Amniotic epithelial cell (primary cell): ENCODE measurements around the gene COPZ2.
"Not testable (repeated sequence)": the region's sequence is repeated elsewhere in the genome, so short reads cannot be mapped to it uniquely, and the experiment has no call there.

Experiments used
- DNase-seq: peaks from one replicate; pipeline ENCODE4 v3.0.0-alpha.2; 2010; ENCODE audit warnings: low read depth

The COPZ2 gene

GRCh38 chr17:48028736-48029135 lies 8.9 kb downstream of the COPZ2 start:
- no peak for DNase-seq

GRCh38 chr17:48027322-48027981 lies 10.1 kb downstream of the COPZ2 start:
- no peak for DNase-seq

GRCh38 chr17:48026502-48027321 lies 10.9 kb downstream of the COPZ2 start:
- DNase-seq: peak; percentile 82

GRCh38 chr17:48025904-48026501 lies 11.6 kb downstream of the COPZ2 start:
- no peak for DNase-seq

- DNase-seq: peak; percentile 93
Measured at GRCh38 chr17:48025040-48025903, 12.3 kb downstream of the COPZ2 start.

- no peak for DNase-seq
Measured at GRCh38 chr17:48024149-48025039, 13.2 kb downstream of the COPZ2 start.

GRCh38 chr17:48023400-48024148 lies 14.0 kb downstream of the COPZ2 start:
- peak; percentile 55 for DNase-seq

- DNase-seq: no peak
Measured at GRCh38 chr17:48022901-48023300, 14.7 kb downstream of the COPZ2 start.

GRCh38 chr17:48021934-48022333 lies 15.7 kb downstream of the COPZ2 start:
- DNase-seq: peak; percentile 48

- not testable (repeated sequence) for DNase-seq
Measured at GRCh38 chr17:48017817-48018158, 19.8 kb downstream of the COPZ2 start.

- peak; percentile 100 for DNase-seq
Measured at GRCh38 chr17:48016112-48016511, 21.5 kb downstream of the COPZ2 start.

GRCh38 chr17:48014595-48015111 lies 22.9 kb downstream of the COPZ2 start:
- DNase-seq: no peak

GRCh38 chr17:48013876-48014594 lies 23.6 kb downstream of the COPZ2 start:
- DNase-seq: no peak

- DNase-seq: no peak
Measured at GRCh38 chr17:48012654-48013053, 24.9 kb downstream of the COPZ2 start.

GRCh38 chr17:48012151-48012520 lies 25.5 kb downstream of the COPZ2 start:
- DNase-seq: no peak

GRCh38 chr17:48011405-48012150 lies 26.0 kb downstream of the COPZ2 start:
- DNase-seq: no peak

GRCh38 chr17:48010193-48010592 lies 27.4 kb downstream of the COPZ2 start:
- no peak for DNase-seq

GRCh38 chr17:48006936-48007709 lies 30.5 kb downstream of the COPZ2 start:
- no peak for DNase-seq
